Limb (tissue), 2 donors: Measurements from ENCODE around the gene SCNN1G.
"Not testable (repeated sequence)": the region's sequence is repeated elsewhere in the genome, so short reads cannot be mapped to it uniquely, and the experiment has no call there.

Experiments used
- DNase-seq, 2 donors: peaks; one replicate each; pipeline ENCODE4 v3.0.0-alpha.2; 2016; ENCODE audit errors: extremely low spot score in 2 of 2

The SCNN1G gene

DNA sequence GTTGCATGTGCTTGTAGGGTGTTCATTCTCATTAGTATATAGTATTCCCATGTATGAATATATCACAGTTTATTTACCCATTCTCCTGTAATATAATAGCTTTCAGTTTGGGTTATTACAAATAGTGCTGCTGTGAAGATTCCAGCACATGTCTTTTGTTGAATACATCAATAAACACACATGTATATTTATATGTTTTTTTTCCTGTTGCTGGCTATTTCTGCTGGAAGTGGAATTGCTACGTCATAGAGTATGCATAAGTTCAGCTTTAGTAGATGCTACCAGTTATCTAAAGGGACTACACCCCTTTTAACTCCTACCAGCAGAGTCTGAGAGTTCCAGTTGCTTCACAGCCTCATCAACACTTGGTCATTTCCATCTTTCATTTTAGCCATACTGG is 67.3 kb downstream of the SCNN1G start:
- no peak for DNase-seq

DNA sequence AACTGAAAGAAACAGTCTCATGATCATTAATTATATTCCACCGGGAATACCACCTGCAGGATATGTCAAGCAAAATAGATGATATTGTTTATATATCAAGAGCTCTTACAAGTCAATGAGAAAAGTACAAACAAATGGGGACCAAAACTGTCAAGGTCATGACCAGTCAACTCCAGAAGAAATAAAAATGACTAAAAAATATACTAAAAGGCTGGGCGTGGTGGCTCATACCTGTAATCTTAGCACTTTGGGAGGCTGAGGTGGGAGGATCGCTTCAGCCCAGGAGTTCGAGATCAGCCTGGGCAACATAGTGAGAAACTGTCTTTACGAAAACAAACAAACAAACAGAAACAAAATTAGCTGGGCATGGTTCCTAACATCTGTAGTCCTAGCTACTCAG is 69.8 kb downstream of the SCNN1G start:
- DNase-seq: no peak

DNA sequence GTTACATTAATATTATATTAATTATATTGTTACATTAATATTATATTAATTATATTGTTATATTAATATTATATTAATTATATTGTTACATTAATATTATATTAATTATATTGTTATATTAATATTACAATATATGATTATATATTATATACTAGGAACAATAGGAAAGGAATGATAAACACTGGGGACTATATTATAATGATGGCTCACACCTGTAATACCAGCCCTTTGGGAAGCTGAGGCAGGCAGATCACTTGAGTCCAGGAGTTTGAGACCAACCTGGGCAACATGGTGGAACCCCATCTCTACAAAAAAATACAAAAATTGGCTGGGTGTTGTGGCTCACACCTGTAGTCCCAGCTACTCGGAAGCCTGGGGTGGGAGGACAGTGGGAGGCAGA is 71.1 kb downstream of the SCNN1G start:
- DNase-seq: not testable (repeated sequence)

DNA sequence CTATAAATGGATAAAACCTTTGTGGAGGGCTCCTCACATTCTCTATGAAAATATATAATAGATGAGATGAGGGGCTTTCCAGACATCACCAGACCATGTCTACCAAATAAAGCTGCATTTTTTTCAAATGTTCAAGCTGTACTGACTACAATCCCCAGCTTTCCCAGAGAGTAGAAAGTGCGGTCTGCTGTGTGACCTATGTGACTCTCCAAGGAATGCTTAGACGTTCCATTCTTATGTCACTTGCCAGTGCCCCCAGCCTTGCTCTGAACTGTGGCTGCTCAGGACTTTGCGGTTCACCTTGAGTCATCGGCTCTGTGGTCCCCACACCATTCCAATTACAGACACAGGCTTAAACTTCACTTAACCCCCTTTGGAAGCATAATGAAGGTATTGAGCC is 71.8 kb downstream of the SCNN1G start:
- no peak for DNase-seq

DNA sequence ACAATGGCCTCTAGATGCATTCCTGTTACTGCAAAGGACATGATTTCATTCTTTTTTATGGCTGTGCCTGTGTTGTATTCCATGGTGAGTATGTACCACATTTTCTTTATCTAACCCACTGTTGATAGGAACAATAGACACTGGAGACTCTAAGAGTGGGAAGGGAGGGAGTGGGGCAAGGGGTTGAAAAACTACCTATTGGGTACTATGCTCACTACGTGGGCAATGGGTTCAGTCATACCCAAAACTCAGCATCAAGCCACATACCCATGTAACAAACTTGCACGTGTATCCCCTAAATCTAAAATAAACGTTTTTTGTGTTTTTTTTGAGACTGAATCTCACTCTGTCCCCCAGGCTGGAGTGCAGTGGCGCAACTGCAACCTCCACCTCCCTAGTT is 72.5 kb downstream of the SCNN1G start:
- no peak for DNase-seq

DNA sequence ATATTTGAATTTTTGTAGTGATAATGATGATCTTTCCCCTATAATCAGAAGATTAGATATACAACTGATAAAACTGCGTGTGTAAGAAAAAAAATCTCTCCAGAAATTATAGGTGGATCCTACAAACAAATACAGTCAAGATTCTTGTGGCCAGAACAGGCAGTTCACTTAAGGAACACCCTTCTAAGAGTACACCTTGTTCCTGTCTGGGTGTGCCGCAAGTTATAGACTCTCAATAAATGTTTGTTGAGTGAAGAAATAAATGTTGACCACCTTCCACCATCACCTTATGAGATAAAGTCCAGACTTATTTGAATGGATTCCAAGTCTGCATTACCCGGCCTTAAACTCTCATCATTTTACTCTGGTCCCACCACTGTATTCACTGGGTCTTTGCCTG is 73.9 kb downstream of the SCNN1G start:
- DNase-seq: no peak

DNA sequence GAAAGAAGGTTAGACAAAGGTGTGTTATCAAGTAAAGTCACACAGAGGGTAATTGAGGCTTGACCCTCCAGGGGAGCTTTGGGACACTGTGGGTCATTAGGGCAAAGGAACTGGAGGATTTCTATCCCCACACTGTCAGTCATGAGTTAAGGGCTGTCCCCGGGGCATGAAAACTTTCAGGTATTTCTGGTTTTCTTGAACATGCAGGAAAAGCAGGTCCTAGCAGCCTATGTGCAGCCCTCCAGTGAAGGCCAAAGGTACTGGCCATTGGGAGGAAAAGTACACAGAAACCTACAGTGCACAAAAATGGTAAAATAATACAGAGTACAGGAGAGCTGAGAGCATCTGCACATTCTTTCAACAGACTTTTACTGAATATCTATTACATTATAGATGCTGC is 75.1 kb downstream of the SCNN1G start:
- no peak for DNase-seq

DNA sequence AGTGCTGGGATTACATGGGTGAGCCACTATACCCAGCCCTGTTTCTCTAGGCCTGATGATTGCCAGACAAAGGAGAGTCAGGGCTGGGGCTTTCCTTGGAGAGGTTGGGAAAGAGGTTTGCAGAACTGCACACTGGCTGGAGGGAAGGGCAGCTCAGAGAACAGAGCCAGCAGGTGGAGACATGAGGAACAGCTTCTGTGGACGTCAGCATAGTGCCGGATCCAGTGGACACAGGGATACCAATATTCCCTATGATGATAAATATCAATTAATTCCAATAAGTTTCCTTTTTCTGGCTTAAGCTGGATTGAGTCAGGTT is 76.3 kb downstream of the SCNN1G start:
- no peak for DNase-seq
